DND-41 (cell line): ENCODE measurements around the gene PFKFB2.

Experiments
- CTCF ChIP-seq: IDR thresholded peaks from 2 replicates; pipeline ENCODE4 v1.5.1; 2012; ENCODE audit warnings: borderline replicate concordance, low read length, moderate library complexity, mild to moderate bottlenecking; ENCODE audit not compliant: poor library complexity, severe bottlenecking; ENCODE audit errors: extremely low read depth
- EZH2 ChIP-seq: IDR thresholded peaks from 3 replicates; pipeline ENCODE4 v1.6.1; 2012; ENCODE audit warnings: borderline replicate concordance, low read depth, mild to moderate bottlenecking, moderate library complexity, low read length, inconsistent platforms; ENCODE audit not compliant: severe bottlenecking

DNA sequence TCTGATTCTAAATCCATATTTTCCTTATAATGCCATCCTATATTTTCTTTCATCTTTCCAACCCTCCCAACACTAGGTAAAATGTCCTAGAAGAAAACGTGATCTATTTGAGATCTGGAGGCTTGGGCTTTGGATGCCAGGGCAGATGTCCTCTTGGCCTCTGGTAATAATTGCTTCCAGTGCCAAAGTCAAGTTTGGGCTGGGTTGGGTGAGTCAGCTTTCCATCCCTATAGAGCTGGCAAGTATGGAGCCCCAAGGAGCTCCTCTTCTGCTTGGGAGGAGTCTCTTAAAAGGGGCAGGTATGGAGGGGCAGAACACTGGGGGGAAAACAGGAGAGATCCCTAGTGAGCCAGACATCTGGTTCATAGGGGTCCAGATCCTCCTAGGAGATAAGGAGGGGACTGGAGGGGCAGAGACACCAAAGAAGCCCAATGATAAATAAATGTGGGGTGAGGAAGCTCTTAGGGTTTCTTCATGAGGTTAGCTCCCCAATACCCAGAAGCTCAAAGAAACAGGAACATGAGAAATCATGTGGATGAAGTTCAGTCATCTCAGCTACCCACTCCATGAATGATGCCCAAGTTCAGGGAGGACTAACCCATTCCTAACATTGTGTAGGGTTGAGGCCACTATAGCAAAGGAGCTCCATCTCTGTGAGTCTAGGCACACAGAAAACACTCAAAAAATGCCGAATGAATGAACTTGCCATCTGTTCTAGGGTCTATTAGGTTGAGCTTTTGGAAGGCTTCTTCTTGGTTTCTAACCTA lies 24.0 kb upstream of the PFKFB2 start:
- no peak for TF ChIP-seq EZH2
- no peak for TF ChIP-seq CTCF
